Heart left ventricle (tissue), 13 donors: ENCODE data around the gene MICAL2.

Source experiments
- CTCF ChIP-seq, 12 donors: fragments of 200-600 bp; sonication (generic) in 4 of 12; IDR thresholded peaks; one replicate each; pipeline versions ENCODE4 v1.5.0 to v1.8.0; 2018 to 2022; ENCODE audit warnings: antibody characterized with exemption in 12 of 12, mild to moderate bottlenecking in 5 of 12
- POLR2A ChIP-seq, 2 donors: fragments of 450-650 bp; IDR thresholded peaks; one replicate each; pipeline ENCODE4 v1.6.1; 2017; ENCODE audit warnings: antibody characterized with exemption in 2 of 2, mild to moderate bottlenecking in 2 of 2, moderate library complexity in 2 of 2
- donor health status: ischemic (EF 13 %, LVEDD 7.1; RV severe dilation, severe dysfunction).
- donor health status: DM: no; HTN: yes; CAD: no.
- donor health status: DM: no; HTN: no; CAD: no.
- donor health status: ischemic (EF 25% LVEDD 6.9; RV normal size, moderate dysfunction).
- donor health status: ischemic (EF 25% LVEDD 5.7; RV mildly dilated, moderate dysfunction).
- donor health status: ischemic (EF 35%, LVEDD 5.7; RV mildly dilated, moderate dysfunction).
- donor health status: nonischemic (EF 11% LVEDD 7.7; RV severe dilation, severe dysfunction).
- donor health status: DM: yes; HTN: yes; CAD: no.
- donor health status: PGD.
- donor health status: ischemic (EF 29% LVEDD 5.4; RV normal size, mild dysfunction).
- donor health status: nonischemic (EF 23%, LVEDD 6.1; RV moderate dilation, normal function).

- no peak for TF ChIP-seq CTCF (IDR thresholded peaks at IDR 0.05)
- no peak for TF ChIP-seq POLR2A (IDR thresholded peaks at IDR 0.05)
These were observed 4.3 kb upstream of the MICAL2 start for GRCh38 chr11:12106101-12106500.
